DMS53 (cell line): ENCODE data around the gene WDR31.
"Not testable (repeated sequence)": the region's sequence is repeated elsewhere in the genome, so short reads cannot be mapped to it uniquely, and the experiment has no call there.

Experiments
- DNase-seq: peaks from one replicate; lab custom pipeline; 2025; lab: John Stamatoyannopoulos, UW

Gene WDR31

DNA sequence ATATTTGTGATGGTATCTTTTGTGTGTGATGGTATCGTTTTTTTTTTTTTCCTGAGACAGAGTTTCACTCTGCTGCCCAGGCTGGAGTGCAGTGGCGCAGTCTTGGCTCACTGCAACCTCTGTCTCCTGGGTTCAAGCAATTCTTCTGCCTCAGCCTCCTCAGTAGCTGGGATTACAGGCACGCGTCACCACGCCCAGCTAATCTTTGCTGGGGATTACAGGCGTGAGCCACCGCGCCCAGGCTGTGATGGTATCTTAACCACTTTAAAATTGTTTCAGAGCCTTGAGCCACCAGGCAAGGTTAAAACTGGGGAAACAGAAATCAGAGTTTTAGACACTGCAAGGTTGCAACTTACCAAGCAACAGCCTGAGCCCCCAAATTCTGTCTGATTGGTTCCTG, 43.8 kb downstream of the WDR31 start:
- DNase-seq: not testable (repeated sequence)

DNA sequence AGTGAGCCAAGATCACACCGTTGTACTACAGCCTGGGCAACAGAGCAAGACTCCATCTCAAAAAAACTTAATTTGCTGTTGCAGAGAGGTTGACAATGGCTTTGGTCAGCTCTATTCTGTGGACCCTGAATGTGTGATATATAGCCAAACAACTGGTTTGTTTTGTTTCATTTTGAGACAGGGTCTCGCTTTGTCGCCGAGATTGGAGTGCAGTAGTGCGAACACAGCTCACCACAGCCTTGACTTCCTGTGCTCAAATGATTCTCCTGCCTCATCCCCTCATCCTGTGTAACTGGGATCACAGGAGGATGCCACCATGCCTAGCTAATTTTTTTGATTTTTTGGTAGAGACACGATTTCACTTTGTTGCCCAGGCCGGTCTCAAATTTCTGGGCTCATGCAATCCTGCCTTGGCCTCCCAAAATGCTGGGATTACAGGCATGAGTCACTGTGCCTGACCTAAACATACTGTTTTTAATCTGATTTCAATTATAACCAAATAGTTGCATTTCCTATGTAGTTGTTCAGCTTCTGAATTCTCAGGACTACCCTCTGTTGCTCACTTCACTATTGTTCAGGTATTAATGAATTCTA, 46.7 kb downstream of the WDR31 start:
- DNase-seq: no peak

DNA sequence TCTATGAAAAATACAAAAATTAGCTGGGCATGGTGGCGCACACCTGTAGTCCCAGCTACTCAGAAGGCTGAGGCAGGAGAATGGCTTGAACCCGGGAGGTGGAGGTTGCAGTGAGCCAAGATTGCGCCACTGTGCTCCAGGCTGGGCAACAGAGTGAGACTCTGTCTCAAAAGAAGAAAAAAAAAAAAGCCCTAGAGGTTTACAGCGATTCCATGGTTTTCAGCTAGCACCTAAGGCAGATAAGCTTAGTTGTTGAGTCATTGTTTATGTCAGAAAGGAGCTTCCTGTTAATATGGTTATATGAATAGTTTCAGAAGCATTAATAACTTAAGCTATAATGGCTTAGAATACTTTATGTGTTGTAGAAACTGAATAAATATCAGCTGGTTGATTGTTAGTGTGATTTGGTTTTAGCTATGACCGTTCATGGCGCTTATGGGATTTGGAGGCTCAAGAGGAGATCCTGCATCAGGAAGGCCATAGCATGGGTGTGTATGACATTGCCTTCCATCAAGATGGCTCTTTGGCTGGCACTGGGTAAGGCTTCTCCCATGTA, 49.9 kb downstream of the WDR31 start:
- DNase-seq: no peak

DNA sequence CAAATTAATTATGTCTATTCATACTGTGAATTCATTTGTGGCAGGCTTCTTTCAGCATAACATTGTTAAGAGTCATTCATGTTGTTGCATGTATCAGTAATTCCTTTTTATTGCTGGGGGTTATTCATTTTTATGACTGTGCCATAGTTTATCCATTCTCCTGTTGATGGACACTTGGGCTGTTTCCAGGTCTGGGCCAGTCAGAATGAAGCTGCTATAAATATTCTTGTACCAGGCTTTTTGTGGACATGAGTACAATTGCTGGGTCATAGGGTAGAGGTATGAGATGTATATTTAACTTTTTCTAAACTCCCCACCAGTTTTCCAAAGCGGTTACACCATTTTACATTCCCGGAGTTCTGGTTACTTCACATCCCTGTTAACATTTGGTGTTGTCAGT, 51.0 kb downstream of the WDR31 start:
- DNase-seq: no peak

DNA sequence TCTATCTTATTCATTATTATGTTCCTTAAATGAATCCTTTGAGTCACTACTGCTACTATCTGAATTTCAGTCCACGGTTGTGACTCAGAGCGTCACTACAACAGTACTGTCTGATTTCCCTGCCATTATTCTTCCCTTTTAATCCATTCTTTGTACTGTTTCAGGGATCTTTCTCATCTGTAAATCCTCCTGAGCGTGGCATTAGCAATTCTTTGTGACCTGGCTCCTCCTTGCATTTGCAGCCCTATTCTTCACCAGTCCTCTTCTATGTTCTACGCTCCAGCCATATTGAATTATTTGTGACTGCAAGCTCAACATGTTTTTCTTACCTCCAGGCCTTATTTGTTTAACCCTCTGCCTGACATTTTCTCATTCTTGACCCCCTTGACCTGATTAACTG, 58.7 kb downstream of the WDR31 start:
- no peak for DNase-seq

DNA sequence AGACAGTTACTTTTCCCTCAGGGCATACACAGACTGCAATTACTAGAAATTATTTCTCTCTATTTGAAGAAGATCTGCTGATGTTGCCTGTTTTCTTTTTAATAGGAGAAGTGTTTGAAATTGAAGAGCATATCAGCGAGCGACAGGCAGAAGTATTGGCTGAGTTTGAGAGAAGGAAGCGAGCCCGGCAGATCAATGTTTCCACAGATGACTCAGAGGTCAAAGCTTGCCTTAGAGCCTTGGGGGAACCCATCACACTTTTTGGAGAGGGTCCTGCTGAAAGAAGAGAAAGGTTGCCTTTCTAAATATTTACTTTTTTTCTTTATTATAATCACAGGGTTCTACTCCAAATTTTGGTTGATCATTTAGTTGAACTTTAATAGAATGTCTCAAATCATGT, 61.2 kb downstream of the WDR31 start:
- no peak for DNase-seq

DNA sequence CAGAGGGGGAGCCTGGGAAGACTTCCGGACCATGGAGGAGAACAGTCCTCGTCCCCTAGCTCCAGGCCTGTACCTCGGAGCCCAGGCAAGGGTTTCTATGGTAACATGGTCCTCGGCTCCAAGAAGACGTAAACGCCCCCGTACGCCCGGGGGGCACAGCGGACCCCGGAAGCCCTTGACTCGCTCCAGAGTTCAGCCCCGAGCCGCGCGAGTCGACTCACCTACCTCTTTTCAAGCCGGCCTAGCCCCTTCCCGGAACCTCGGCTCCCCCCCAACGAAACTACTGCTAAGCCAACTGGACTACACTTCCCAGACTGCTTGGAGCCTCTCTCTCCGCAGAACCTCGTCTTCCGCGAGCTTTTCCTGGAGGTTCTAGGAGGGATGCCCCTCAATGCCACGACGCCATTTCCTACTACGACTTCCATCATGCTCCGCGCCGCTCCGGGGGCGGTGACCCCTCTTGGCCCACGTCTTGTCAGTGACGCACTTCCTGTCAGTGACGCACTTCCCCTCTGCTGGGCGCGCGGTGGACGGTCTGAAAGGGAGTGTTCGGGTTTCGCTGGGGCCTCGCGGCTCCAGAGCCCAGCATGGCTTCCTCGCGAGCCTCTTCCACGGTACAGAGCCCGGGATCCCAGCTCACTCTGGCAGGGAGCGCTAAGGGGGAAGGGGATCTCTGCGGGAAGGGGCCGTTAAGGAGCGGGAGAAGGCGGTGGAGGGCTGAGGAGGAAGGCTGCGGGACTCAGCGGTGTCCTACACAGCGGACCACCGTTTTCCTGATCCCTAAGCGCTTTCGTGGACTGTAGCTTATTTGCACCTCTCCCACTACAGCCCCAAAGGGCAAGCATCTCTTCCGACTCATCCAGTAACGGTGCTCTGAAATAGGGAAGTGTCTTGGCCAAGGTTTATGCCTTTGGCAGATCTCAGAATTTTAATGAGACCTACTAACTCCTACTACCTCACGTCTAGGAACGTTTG, 64.6 kb downstream of the WDR31 start, which contains the start of the genes CDC26 and PRPF4:
Gene CDC26 (minus strand): TSS at position 416 of the 975 bp plus-strand sequence. CDS start 3,065 bp downstream, outside the sequence.
Gene PRPF4 (plus strand): TSS at position 502 of the 975 bp plus-strand sequence. CDS start 86 bp downstream, at position 588.
- DNase-seq: peak; percentile 98

DNA sequence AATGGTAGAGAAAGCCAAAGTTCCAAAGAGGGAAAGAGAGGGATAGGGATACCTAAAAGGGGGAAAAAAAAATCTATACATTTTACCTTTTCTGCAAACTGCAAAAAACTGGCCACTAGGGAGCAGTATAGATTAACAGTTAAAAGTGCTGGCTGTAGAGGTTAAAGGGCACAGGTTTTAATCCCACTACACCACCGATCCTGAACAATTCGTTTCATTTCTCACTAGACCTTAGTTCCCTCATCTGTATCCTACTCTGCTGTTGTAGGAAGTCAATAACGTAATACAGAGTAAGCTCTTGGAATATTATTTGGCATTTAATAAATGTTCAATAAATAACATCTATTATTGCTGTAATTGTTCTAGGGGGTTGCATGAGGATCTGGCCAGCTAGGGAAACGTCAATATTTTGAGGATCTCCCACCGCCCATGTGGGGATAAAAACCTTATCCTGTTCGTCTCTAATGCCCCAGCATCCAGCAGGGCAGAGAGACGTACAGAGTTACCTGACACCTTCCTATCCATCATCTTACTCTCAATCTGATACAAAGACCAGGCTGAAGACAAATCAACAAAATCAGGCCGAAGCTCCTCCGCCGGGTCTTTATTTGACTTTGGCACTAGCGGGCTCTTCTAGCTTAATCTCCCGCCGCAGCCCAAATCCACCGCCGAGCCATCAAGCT, 65.5 kb downstream of the WDR31 start:
- DNase-seq: peak; percentile 84

DNA sequence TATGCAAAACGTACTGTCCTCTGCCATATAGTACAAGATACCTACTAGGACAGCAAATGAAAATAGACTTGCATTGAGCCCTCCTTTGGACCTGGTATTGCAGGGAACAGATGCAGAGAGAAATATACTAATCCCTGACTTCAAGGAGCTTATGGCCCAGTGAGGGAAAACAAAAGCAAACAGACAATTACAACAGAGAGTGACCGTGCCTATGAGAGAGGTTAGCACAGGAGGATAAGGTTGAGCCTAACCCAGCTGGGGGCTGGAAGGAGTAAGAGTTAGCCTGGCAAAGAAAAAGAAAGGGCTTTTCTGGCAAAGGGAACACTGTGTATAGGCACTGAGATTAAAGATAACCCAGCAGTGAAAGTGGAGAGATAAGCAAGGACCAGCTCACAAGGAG, 70.2 kb downstream of the WDR31 start:
- DNase-seq: no peak

DNA sequence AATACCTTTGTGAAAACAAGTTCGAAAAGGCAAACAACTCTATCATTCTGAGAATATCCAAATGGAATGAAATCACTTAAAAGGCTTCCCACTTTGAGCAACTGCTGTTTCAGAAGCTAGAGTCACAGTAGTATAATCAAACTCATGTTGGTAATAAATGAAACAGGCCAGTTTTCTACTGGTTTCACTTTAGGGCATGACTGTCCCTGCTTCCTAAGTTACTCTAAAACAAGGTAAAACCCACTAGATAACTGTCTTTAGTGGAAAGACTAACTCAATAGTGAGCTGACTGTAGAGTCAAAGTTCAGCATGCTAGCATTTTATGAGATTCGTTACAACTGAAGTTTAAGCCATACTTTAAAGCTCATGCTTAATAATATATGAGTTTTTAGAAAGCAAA, 70.7 kb downstream of the WDR31 start:
- no peak for DNase-seq

DNA sequence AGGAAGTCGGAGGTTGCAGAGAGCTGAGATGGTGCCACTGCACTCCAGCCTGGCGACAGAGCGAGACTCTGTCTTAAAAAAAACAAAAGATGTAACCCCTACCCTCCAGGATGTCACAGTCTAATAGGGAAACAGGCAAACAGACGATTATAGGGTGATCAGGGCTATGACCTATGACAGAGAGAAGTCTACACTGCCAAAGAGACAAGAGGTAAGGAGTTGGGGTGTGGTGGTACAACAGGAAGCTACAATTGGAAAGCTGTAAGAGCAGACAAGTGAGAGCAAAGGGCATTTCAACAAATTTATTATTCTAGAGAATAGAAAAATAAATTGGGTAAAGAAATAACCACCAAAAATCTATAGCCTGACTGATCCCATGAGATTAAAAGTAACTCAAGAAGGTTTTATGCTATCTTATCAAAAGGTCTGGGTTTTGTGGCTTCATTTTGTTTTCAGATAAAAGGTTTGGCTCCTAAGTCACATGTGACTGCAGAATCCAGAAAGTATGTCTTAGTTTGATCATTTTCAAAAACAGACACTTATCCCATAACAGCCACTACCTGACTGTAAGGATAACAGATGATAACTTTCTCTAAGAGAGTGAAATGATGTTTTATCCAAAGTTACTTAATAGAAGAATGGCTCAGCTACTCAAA, 72.0 kb downstream of the WDR31 start:
- no peak for DNase-seq

DNA sequence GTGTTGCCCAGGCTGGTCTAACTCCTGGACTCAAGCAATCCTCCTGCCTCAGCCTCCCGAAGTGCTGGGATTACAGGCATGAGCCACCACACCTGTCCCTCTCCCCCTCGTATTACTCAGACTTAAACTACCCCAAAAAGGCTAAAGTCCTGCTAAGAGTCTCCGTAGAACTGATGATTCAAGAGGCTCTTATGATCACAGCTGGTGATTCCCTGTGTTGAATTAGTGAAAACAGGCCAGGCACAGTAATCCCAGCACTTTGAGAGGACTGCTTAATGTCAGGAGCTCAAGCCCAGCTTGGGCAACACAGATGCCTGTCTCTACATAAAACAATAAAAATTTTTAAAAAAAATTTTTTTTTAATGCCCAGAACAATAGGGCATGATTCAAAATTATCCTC, 73.9 kb downstream of the WDR31 start:
- peak; percentile 33 for DNase-seq
